Lung (tissue), 12 donors: ENCODE data around the gene FIZ1. TPM values are rescaled to one million over a fixed set of nuclear protein-coding genes. Genes with fewer than 3 reads are reported as not detected.

Experiments used
- ATAC-seq: fragments of 200-7000 bp; cut with Tn5 transposase; one replicate; pipeline ENCODE4 v1.9.1; 2020; ENCODE audit warnings: moderate number of reproducible peaks; ENCODE audit not compliant: insufficient read depth, low FRiP score
- DNase-seq, 3 donors: peaks; one replicate each; pipeline ENCODE4 v3.0.0-alpha.2; 2013 to 2017
- H3K27ac ChIP-seq, 2 donors: one replicate each; pipeline ENCODE4 v1.5.1; 2013; ENCODE audit warnings: mild to moderate bottlenecking in 2 of 2, moderate library complexity in 2 of 2, control low read depth in 1 of 2, inconsistent platforms in 1 of 2, low read depth in 1 of 2, low read length in 1 of 2
- H3K27me3 ChIP-seq, 3 donors: one replicate each; pipeline ENCODE4 v1.5.1; 2013; ENCODE audit warnings: low read length in 2 of 3; ENCODE audit not compliant: control insufficient read depth in 3 of 3, insufficient read depth in 3 of 3
- H3K36me3 ChIP-seq, 4 donors: one replicate each; pipeline ENCODE4 v1.5.1; 2013; ENCODE audit warnings: low read length in 4 of 4, mild to moderate bottlenecking in 1 of 4, moderate library complexity in 1 of 4; ENCODE audit not compliant: control insufficient read depth in 4 of 4, insufficient read depth in 4 of 4
- H3K4me1 ChIP-seq, 5 donors: one replicate each; pipeline ENCODE4 v1.5.1; 2013; ENCODE audit warnings: low read length in 5 of 5, mild to moderate bottlenecking in 2 of 5, moderate library complexity in 1 of 5; ENCODE audit not compliant: control insufficient read depth in 5 of 5, insufficient read depth in 5 of 5
- H3K4me3 ChIP-seq: one replicate; pipeline ENCODE4 v1.5.1; 2013; ENCODE audit warnings: mild to moderate bottlenecking, control low read depth, moderate library complexity
- H3K9ac ChIP-seq, 2 donors: one replicate each; pipeline ENCODE4 v1.5.1; 2013; ENCODE audit warnings: low read length in 2 of 2, control low read depth in 1 of 2; ENCODE audit not compliant: insufficient read depth in 1 of 2
- H3K9me3 ChIP-seq, 4 donors: one replicate each; pipeline ENCODE4 v1.5.1; 2013; ENCODE audit warnings: low read length in 3 of 4, mild to moderate bottlenecking in 1 of 4, moderate library complexity in 1 of 4; ENCODE audit not compliant: control insufficient read depth in 4 of 4, insufficient read depth in 3 of 4
- CTCF ChIP-seq: IDR thresholded peaks from 2 replicates; pipeline ENCODE4 v1.5.1; 2012; ENCODE audit warnings: mild to moderate bottlenecking; ENCODE audit errors: control extremely low read depth, extremely low read depth
- WGBS, 2 donors: extraction: QIAGEN DNeasy Blood & Tissue Kit; methylation state at CpG; one replicate each; pipeline ENCODE4 v1.1.7; 2013; 5-methylcytosine and 5-hydroxymethylcytosine counted together
- polyA plus RNA-seq, 2 donors: library from polyadenylated mRNA; stranded (reverse); fragments of 200-250 nt; gene quantifications; one replicate each; pipeline ENCODE4 v1.2.1, GENCODE V29; 2013
- total RNA-seq, 2 donors: library from RNA; depleted of rRNA in 1 of 2; stranded (reverse); fragments of >200 nt in 1 of 2; gene quantifications; one replicate each; pipeline ENCODE4 v1.2.1, GENCODE V29; 2014 to 2021
- donor health status: control.
- donor health status: control.
- donor health status: Bipolar disorder and iron deficiency.
- donor health status: healthy.
- donor health status: DM: yes; HTN: yes; CAD: no.

Gene FIZ1
- total and polyA plus RNA-seq, 4 donors = 5.6 to 17.6 (median 9.9) TPM

- no peak for DNase-seq
- Histone ChIP-seq H3K4me1 (peaks cover 6 to 45% (median 25%) of the 10 kb centered on the region in 5 donors), H3K27ac (peak overlapping the region; percentile 42 to 82), H3K9ac (no peak overlapping the region), H3K4me3 (peak overlapping the region; percentile 72), H3K27me3 (no peaks in the 10 kb centered on the region), H3K9me3 (no peaks in the 10 kb centered on the region), H3K36me3 (peaks cover 0 to 12% (median 3%) of the 10 kb centered on the region in 4 donors)
- 50 to 65% methylated on average over 12 of the region's 12 CpGs for WGBS, 2 donors
- TF ChIP-seq CTCF = no peak
- ATAC-seq = no peak
Observed at GRCh38 chr19:55644191-55644833, 45.0 kb upstream of the FIZ1 start.

- peaks cover 6 to 41% (median 20%) of the 10 kb centered on the region in 5 donors for H3K4me1 ChIP-seq
- ATAC-seq = no peak
- TF ChIP-seq CTCF = no peak
- peak overlapping the region; percentile 72 for H3K4me3 ChIP-seq
- 1% methylated on average over 15 of the region's 15 CpGs for WGBS, 2 donors
- H3K27me3 ChIP-seq = no peaks in the 10 kb centered on the region
- peak overlapping the region; percentile 42 to 82 for H3K27ac ChIP-seq
- no peak for DNase-seq
- H3K9me3 ChIP-seq = no peaks in the 10 kb centered on the region
- H3K9ac ChIP-seq = peak overlapping the region in 1 of 2 donors; percentile 32
- peaks cover 0 to 12% (median 3%) of the 10 kb centered on the region in 4 donors for H3K36me3 ChIP-seq
Observed at GRCh38 chr19:55643887-55644176, 44.5 kb upstream of the FIZ1 start.

- peak within 1 kb of the TSS in 1 of 2 donors; percentile 62 for H3K9ac ChIP-seq
- H3K9me3 ChIP-seq = no peaks in the 10 kb centered on the region
- no peak for TF ChIP-seq CTCF
- H3K36me3 ChIP-seq = peaks cover 0 to 12% (median 3%) of the 10 kb centered on the region in 4 donors
- peaks cover 6 to 37% (median 17%) of the 10 kb centered on the region in 5 donors for H3K4me1 ChIP-seq
- H3K4me3 ChIP-seq = peak within 1 kb of the TSS; percentile 80
- H3K27me3 ChIP-seq = no peaks in the 10 kb centered on the region
- ATAC-seq (peak; percentile 38), DNase-seq (peak; percentile 65 to 73 (median 72))
- WGBS, 2 donors = 3 to 4% methylated on average over 56 of the region's 56 CpGs
- H3K27ac ChIP-seq = peak within 1 kb of the TSS; percentile 82 to 83
Observed at GRCh38 chr19:55643003-55643886, 43.9 kb upstream of the FIZ1 start, which contains the start of gene ZNF581. TSS of gene ZNF581 (plus strand) at chr19:55643649. CDS start at chr19:55644572, 923 bp downstream.
